Hepatic stellate cell (primary cell): ENCODE results near the gene BTBD3.

Experiments used
- DNase-seq: peaks from one replicate; pipeline ENCODE4 v3.0.0; 2011; ENCODE audit warnings: low spot score

The BTBD3 gene

DNA sequence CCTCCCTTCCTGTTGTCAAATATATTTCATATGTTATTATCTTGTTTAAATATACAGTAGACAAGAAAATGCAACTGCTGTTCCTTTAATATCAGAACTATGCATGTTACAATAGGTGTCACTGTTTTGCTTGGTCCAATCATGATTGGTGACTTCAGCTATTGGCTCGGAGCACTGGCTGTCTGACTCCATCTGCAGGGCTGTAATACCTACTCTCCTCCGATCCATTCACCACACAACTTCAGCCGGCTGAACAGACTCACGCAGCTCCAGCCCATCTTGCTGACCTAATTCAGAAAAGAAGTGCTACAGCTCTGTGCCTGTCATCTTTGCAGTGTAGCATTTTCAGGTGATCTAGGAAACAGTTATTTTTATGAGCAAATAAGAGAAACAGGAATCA is at the start of gene BTBD3:
TSS of gene BTBD3 (plus strand) at position 231 of the 400 bp plus-strand sequence. CDS start 383 bp downstream, outside the sequence.
- DNase-seq: peak; percentile 41

DNA sequence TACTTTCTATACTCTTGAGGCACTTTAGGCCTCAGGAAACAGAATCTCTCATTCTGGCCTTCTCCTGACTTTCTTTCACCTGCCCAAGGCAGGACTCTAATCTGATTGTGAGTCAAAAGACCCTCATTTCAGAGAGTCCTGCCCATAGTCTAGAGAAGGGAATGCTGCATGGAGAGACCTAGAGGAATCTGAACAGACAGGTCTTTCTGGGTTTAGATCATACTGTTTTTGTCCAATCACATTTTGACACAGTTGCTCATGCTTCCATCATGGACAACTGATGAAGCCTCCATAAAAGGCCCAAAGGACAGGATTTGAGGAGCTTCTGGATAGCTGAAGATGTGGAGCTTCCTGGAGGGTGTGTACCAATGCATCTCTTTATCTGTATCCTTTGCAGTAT is 48.1 kb upstream of the BTBD3 start:
- DNase-seq: no peak

DNA sequence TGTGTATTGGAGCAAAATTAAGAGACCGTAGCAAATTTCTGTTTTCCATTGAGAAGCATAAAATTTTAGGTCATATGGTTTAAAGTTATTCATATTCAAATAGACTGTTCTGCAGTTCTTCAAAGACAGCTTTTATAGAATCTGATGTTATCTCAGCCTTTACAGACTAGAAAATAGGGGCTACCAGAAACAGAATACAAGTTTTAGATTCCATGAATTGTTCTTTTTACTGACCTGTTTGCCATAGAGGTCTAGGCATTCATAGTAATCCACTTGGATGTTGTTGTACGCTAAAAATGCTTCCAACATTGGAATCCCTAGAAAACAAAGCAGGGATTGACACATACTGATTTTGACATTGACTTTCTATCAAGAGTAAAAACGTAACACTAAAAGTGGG is 47.3 kb upstream of the BTBD3 start:
- DNase-seq: no peak

DNA sequence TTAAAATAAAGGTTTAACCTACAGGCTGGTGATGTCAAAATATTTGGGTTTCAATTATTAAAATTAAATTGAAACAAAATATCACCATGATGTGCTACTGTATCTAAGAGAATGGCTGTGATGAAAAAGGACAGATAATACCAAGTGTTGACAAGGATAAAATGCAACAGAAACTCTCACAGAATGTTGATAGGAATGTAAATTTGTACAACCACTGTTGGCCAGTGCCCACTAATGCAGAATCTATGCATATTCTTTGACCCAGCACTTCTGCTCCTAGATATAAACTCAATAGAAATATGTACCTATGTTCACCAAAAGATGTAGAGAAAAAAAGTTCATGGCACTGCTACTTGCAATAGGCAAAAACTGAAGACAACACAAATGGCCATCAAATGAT is 41.1 kb upstream of the BTBD3 start:
- DNase-seq: no peak

DNA sequence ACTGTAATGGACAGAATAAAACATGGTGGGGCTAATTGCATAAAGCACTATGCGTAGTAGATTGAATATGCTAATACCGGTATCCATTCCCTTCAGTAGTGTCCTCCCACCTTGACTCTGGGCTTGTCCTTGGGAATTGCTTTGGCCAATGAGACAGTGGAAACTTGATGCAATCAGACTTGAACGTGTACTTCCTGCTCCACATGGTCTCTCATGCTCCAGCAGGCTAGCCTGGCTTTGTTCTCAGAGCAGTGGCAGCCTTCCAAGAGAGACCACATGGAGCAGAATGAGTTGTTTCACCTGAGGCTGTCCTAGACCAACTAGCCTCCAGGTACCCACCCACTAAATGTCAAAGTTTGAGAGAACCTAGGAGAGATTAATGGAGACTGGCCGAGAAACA is 37.0 kb upstream of the BTBD3 start:
- DNase-seq: no peak

DNA sequence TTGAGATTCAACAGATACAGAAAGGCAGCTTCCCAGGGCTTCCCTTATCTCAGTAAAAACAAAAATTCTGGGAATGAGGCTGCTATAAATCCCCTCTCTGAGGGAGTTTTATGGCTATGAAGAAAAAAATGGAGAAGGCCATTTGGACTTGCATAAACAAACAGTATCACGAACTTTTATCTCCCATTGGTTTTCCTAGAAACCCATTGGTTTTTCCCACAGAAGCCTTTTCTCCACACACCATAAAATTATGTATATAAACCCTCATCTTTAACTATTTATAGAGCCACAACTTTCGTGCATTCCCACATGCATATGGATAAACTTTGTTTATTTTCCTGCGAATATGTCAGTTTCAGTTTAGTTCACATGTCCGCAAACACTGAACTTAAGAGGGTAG is 36.2 kb upstream of the BTBD3 start:
- no peak for DNase-seq

DNA sequence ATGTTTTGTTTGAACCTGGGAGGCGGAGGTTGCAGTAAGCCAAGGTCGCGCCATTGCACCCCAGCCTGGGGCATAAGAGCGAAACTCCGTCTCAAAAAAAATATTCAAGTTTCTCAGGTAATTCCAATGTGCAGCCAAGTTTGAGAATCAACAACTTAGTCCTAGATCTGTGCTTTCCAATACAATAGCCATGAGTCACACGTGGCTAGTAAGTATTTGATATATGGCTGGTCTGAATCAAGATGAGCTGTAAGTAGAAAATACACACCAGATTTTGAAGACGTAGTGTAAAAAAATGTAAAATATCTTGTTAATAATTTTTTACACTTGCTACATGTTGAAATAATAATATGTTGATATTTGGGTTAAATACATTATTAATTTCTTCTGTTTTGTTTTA is 35.0 kb upstream of the BTBD3 start:
- DNase-seq: no peak

DNA sequence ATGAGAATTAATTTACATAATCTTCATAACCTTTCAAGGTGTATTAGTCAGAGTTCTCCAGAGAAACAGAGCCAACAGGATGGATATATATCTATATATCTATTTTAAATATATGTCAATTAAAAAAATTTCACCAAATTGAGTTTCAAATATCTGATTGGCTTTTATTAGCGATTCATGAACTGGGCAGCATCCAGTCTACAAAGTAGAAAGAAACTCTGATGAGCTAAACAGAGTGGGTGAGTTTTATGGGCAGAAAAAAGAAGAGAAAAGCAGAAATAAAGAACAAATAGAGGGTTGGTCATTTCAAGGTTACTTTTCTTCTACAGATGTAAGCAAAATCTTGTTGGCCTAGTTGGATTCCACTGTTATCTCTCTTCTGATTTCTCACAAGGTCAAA is 29.0 kb upstream of the BTBD3 start:
- DNase-seq: no peak

DNA sequence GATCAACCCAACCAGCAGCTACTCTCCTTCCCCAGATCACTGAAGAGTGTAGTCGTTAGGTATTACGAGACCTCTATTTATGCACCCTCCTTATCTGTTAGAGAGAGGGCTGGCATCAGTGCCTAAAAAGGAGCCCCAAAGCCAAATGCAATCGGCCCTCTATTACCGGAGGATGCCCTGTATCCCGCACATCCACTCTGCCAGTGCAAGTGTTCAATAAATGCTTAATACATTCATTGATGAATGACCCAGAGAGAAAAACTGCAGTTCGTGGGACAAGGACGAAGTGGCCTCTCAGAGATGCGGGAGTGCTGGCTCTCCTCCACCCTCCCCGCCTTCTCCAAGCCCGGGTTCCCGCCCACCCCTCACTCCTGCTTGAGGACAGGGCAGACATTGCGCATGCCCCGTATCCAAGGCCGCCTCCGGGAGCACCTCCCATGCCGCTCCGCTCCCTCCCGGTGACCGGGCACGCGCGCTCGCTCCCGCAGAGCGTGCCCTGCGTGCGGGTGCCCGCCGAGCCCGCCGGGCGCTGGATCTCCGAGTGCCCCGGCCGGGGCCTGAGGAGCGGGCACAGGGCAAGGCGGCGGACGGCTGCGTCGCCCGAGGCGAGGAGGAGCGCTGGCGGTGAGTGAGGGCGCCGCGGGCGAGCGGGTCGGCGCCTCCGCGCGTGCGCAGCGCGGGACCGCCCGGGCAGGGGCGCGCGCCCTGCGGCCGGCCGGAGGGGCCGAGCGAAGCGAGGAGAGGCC is 27.2 kb upstream of the BTBD3 start:
- peak; percentile 88 for DNase-seq

DNA sequence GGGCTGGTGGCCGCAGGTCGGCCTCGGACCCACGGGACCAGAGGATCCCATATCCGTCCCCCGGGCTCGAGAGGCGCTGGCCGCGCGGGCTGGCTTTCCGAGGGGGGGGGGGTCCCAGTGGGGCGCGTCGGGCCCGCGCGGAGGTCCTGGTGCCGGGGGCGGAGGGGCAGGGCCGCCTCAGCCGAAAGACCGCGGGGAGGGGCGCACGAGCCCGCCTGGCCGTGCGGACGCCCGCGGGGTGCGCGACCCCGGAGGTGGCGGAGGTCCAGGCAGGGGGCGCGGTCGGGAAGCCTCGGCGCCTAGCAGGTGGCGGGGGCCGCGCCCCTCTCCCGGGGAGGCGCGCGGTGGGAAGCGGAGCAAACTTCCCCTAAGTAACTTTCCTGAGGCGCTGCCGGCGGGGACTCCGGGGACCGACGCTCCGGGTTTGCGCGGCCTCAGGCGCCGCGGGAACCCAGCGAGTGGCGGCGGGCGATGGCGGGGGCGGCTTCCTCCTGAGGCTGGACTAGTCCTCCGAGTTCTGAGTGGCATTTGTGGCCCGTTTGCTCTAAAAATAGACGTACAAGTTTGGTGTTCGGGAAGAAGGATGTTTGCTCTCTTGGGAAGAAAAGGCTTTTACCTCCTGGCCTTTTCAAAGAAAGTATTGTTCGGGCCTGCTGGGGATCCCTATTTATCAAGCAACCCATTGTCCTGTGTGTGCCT is 26.5 kb upstream of the BTBD3 start:
- DNase-seq: peak; percentile 24

DNA sequence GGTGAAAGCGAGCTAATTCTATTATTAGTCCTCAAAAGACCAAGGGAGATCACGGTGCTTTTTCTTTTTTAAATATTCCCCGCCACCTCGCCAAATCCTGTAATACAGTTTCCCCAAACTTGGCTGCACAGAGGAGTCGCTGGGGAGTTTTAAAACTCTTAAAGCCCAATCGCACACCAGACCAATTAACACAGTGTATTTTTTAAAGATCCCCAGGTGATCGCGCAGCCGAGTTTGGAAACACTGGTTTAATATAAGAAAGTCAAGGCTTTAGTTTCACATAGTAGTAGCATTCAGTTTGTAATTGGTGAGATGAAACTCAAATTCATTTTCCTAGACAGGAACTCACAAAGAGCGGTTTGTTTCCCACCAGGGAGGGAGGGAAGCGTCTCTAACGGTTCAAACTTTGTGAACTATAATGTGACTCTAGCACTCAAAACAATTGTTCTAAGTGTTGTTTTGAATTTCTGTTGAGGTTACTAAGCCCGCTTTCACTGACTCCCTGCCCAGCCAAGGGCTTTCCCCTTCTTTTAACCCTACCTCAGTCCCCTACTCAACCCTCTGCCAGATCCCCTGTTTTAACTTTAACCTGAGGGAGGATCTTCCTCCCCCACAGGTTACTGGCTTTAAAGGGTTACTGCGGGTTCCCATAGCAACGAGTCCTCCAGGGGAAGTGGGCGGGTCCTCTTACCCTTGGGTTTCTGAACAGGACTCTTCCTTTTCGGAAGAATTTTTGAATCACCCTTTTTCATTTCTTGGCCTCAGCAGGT is 25.7 kb upstream of the BTBD3 start:
- peak; percentile 57 for DNase-seq

DNA sequence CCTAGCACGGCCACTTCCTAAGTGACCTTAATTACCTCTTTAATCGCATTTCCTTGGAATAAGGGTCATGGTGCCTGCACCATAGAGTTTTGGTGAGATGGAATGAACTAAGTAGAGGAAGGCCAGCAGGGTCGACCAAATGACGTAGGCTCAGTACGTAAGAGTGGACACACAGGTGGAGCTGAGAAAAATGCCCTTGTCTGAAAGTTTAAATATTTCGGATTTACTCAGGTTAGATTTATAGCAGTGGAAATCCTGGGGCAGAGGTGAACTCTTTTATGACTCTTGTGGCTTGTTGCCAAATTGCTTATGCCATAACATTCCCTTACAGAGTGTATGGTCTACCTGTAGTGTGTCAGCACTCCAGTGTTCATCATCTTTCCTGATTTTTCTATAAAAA is 23.6 kb upstream of the BTBD3 start:
- DNase-seq: no peak

DNA sequence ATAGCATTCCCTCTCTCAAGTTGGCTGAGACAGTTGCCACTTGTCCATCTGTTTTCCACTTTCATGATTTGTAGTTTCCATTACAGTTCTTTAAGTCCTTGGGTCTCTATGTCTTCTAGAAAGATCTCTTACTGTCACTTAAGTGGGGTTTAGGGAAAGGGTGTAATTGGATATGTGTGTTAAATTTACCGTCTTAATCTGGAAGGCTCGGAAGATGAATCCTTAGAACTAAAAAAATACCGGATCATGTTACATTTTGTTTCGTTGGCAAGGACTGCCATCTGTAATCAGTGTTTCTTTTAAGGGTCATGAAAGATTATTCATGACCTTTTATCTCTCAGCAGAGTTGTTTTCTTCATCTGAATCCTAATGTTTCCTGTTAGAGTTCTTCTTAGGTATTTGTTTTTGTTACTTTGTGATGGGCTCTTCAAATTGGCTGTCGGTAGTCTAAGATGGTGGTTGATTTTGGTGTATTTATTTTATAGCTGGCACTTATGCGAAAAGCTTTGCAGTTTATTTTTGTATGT is 21.8 kb upstream of the BTBD3 start:
- DNase-seq: no peak

DNA sequence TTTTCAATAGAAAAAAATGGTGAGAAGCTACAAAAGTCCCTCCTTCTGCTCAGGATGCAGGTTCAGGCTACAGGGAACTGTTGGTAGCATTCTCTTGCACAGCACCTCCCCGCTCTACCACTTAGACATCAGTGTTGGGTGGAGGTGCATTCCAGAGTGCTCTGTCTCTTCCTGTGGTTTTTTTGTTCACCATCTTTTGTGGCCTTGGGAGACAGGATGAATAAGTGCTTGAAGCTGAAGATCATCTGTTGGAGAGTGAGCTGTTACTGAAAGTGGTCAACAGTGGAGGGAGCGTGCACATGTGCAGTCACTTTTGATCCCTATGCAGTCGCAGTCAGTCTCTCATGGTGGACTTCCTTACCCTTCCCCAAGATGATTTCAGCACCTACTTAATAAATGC is 16.6 kb upstream of the BTBD3 start:
- DNase-seq: peak; percentile 46

DNA sequence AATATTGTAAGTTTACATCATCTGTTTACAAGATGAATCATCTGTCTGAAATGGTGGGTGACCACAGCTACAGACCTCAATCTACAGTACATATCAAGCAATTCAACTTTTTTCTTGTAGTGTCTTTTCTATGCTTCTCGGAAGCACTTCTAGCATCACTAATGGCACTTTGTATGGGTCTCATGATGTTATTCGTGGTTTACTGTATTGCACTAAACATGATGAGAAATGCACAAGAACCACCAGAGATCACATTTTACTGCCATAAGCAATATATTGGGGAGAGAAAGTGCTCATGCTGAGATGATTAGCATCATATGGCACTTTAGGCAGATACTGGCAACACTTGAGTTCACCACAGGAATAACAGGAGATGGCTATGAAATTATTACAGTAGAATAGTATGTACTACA is 15.4 kb upstream of the BTBD3 start:
- no peak for DNase-seq

DNA sequence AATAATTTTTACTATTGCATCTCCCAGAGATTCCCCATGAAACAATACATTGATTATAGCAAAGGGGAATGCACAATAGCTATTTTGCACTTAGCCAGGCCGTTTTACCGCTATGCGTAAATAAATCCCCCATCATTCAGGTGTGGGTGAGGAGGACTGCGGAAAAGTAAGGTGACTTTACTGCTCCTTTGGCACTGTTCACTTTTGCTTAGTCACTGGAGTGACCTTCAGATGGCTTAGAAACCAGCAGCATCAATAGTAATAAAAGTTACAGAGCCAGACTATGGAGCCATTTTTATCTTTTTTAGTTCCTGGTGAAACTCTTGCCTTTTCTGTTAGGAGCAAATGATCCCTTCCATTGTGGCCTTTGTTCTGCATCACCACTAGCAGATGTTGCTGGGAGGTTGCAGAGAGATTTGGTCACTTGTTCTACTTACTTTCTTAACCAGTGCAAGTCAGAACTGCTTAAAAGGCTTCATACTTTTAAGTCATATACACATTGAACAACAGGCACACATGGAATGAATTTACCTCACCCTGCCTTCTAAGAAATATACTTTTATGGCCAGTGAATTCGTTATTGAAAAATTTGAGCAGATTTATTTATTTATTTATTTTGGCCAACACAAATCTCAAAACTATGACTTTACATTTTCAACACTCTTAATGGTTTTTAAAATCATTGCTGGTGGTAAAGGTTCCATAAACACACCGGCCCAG is 12.1 kb upstream of the BTBD3 start:
- DNase-seq: no peak

DNA sequence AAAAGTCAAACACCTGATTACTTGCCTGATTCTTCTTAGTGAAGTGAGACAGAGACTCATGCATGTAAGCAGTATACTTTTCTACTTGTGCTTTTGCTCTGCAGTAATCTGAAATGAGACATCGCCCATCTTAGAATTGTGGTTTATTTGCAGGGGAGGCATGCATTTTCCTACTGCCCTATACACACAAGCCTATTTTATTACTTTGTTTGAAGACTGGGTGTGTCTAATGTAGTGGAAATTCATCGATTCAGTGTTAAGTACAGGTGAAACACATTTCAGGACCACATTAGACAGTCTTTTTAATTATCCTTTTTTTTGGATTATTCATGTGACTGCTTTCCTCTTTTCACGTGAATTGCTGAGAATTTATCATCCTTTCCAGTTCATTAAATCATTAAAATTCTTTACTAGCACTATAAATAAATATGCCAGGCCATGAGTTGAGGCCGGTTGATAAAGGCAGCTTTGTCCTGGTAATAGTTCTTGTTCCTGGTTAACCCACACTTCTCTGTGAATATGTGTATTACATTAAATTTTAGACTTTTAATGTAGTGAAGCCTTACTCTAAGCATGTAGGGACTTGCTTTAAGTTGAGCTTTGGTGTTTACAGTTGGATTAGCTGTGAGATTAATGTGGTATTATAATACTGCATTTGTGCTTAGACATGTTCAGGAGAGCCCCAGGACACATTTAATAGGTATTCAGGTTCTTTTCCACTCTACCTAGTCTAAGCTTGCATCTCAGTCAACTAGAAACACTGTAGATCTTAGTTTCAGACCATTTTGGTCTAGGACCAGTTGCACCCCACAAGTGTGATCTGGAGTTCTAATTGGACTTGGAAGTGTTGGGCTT is 10.8 kb upstream of the BTBD3 start:
- DNase-seq: no peak

DNA sequence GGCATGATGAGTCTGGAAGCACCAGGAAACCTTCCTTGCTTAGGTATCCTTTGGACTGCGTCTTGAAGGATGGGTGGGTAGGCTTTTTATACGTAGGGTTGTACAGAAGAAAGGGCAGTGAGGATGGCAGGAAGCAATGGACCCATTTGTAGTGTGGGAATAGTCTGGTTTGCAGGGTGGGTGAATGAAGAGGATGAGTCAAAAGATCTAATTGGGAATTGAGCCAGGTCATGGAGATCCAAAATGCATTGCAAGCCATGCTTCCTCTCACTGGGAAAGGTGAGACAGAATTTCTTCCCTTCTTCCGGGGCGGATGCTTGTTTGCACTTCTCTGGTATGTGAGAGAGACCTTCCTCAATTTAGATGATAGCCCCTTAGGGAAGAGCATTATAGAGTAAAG is 10.1 kb upstream of the BTBD3 start:
- DNase-seq: no peak

DNA sequence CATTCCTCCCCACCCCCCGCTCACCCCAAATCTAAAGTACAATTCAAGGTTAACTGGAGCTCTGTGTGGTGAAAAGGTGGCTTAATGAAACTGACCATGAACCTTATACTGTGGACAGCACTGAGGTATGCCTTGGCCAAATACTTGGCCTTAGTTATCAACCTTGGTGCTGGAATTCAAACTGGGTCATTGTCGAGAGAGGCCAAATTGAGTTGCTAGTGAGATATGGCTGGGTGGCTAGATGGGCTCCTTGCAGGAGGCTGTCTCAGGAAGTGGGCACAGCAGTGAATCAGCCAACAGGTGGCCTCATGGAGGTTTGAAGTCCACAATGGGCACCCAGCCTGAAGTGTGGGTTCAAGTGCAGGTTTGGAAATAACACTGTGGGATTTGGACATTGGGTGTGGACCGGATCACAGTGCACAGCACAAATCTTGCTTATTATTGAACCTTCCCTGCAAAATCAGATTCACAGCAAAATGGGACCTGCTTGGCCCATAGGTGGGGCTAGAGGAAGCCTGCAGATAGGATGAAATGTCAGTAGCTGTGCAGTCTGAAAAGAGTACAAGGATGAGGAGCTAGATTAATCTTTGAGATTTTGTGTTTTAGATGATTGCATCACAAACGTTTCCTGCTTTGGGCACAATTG is 5.6 kb upstream of the BTBD3 start:
- no peak for DNase-seq

DNA sequence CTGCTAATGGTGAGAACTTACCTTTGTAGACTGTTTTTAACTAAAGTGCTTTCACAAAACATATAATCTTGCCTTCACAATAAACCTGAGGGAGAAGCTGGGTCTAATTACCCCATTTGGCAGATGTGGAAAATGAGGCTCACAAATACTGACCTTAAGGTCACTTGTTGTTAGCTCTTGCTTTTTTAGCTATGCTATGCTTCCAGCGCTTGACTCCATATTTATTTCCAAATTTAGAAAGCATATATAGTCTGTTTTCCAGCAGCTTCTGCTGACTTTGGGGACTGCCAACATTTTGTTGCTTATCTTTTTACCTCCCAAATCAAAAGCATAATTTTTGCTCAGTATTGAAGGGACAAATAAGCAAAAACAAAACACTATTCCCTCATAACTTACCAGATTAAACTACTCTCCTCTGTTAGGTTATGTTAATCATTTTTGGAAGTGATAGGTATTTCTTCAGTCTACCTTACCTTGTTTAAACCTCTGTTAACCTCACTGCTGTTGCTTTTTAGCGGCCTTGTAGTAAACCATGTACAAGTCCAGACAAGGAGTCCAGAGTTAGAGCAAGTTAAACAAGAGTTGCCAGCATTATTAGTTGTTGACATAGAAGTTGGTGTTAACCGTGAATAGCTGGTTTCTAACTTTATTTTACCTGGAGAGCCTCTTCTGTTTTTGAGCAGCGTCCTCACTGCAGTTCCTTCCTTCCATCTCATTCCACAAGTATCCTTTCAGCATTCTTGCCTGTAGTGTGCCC is 4.9 kb upstream of the BTBD3 start:
- no peak for DNase-seq
